HG02970 (cell line): ENCODE measurements around the gene COL23A1.
"Not testable (repeated sequence)": the region's sequence is repeated elsewhere in the genome, so short reads cannot be mapped to it uniquely, and the experiment has no call there.

Experiments
- ATAC-seq: cut with Tn5 transposase; IDR thresholded peaks from one replicate; pipeline ENCODE4 v1.9.1; 2021; ENCODE audit warnings: mild to moderate bottlenecking, moderate library complexity, moderate number of reproducible peaks; ENCODE audit not compliant: unreplicated experiment, low FRiP score

Gene COL23A1

GRCh38 chr5:178264044-178264443 is 326.1 kb downstream of the COL23A1 start:
- no peak for ATAC-seq

- ATAC-seq: no peak
Observed at GRCh38 chr5:178261666-178262600, 328.3 kb downstream of the COL23A1 start.

GRCh38 chr5:178259623-178260536 is 330.3 kb downstream of the COL23A1 start:
- no peak for ATAC-seq

GRCh38 chr5:178257650-178258049 is 332.5 kb downstream of the COL23A1 start:
- no peak for ATAC-seq

- no peak for ATAC-seq
Observed at GRCh38 chr5:178256746-178257145, 333.4 kb downstream of the COL23A1 start.

GRCh38 chr5:178253632-178254031 is 336.6 kb downstream of the COL23A1 start:
- ATAC-seq: not testable (repeated sequence)

GRCh38 chr5:178252258-178252657 is 337.9 kb downstream of the COL23A1 start:
- no peak for ATAC-seq

- no peak for ATAC-seq
Observed at GRCh38 chr5:178250263-178250662, 339.9 kb downstream of the COL23A1 start.

GRCh38 chr5:178249191-178249989 is 340.8 kb downstream of the COL23A1 start:
- no peak for ATAC-seq

GRCh38 chr5:178248750-178249149 is 341.4 kb downstream of the COL23A1 start:
- no peak for ATAC-seq

GRCh38 chr5:178247481-178248456 is 342.4 kb downstream of the COL23A1 start:
- ATAC-seq: no peak

GRCh38 chr5:178246624-178247279 is 343.4 kb downstream of the COL23A1 start:
- no peak for ATAC-seq

GRCh38 chr5:178245389-178245788 is 344.8 kb downstream of the COL23A1 start:
- no peak for ATAC-seq

- no peak for ATAC-seq
Observed at GRCh38 chr5:178244576-178244975, 345.6 kb downstream of the COL23A1 start.

GRCh38 chr5:178242416-178242815 is 347.8 kb downstream of the COL23A1 start:
- ATAC-seq: no peak

- no peak for ATAC-seq
Observed at GRCh38 chr5:178241688-178242231, 348.4 kb downstream of the COL23A1 start.

- no peak for ATAC-seq
Observed at GRCh38 chr5:178241231-178241663, 348.9 kb downstream of the COL23A1 start.

- no peak for ATAC-seq
Observed at GRCh38 chr5:178240766-178241165, 349.4 kb downstream of the COL23A1 start.
